COLO829 (cell line): ENCODE data around the gene BSPRY.

Source experiments
- DNase-seq: peaks from one replicate; pipeline ENCODE4 v3.0.0; 2012; ENCODE audit warnings: low spot score

BSPRY gene

GRCh38 chr9:113349445-113350094 lies at the start of gene BSPRY:
TSS of gene BSPRY (plus strand) at chr9:113349541. CDS start at chr9:113349580, 39 bp downstream.
- no peak for DNase-seq

DNA sequence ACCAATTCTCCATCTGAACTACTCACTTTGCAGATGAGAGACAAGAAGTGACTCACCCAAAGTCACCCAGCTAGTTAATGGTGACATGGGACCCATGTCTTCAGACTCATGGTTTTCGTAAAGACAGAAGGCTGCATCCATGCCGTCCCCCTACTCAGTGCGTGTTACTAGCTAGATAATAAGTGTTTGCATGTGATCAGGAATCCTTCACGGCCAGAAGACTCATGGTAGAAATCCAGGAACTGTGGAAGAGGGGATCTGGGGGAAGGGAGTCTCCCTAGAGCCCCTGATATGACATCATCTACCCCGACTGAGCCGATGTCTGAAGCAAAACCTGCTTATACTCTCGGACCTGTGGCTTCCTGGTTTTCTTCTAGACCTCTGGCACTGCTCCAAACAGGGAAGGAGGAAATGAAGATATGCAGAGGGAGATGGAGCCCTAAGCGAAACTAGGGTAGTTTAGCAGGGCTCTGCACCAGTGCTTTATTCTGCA lies 49.5 kb upstream of the BSPRY start:
- DNase-seq, result no peak

DNA sequence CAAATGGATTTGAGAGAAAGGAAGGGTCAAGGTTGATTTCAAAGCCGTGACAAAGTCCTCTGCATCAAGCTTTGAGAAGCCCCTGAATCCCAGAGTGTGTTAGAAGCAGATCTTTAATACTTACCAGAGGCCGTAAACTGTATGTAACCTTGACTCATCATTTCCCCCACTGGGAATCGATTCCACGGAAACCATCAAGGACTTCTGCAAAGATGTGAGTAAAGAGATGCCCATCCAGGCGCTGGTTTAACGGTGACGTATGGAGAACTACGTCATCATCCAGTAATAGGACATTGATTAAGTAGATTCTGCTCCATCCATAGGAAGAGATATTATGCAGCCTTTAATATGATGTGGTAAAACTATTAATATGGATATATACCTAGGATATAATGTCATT lies 47.8 kb upstream of the BSPRY start:
- no peak for DNase-seq

- no peak for DNase-seq
Measured at GRCh38 chr9:113302792-113303418, 46.4 kb upstream of the BSPRY start, which contains the start of gene RNF183. TSS of gene RNF183 (minus strand) at chr9:113303376. CDS start at chr9:113298184, 5,192 bp downstream.

DNA sequence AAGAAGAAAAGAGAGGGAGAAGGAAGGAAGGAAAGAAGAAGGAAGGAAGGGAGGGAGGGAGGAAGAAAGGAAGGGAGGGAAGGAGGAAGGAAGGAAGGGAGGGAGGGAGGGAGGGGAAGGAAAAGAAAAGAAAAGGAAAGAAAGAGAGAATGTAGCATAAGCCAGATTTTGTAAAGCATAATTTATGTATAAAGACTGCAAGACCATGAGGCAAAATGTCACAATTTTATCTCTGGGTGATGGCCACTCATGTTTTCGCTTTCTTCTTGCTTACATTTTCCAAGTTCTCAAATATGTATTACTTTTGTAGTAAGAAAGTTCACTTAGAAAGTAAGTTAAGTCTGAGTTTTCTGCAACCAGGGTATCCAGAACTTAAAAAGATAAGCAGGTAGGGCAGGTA lies 42.8 kb upstream of the BSPRY start:
- no peak for DNase-seq

GRCh38 chr9:113307396-113307975 lies 41.9 kb upstream of the BSPRY start:
- no peak for DNase-seq

DNA sequence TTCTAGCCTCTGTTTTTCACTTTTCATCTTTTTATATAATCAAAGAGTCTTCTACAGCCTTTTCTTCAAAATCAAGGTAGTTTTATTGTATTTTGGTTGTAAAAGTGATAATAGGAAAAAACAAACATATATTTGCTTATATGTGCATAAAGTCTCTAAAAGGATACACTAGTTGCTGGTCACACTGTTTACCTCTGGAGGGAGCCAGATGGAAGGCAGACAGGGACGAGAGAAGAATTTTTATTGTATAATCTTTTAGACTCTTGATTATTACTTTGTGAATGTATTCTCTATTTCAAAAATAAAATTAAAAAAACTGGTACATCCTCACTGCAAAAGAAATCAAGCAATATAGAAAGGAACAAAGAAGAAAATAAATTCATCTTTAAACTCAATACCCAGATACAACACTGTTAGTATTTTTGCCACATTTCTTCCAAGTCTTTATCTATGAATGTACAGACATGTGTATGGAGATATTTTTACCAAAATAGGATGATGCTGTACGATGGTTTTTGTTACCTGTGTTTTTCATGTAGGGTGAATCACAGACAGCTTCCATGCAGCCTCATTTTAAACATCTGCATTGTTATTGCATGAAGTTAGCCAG lies 40.0 kb upstream of the BSPRY start:
- peak; percentile 53 for DNase-seq

DNA sequence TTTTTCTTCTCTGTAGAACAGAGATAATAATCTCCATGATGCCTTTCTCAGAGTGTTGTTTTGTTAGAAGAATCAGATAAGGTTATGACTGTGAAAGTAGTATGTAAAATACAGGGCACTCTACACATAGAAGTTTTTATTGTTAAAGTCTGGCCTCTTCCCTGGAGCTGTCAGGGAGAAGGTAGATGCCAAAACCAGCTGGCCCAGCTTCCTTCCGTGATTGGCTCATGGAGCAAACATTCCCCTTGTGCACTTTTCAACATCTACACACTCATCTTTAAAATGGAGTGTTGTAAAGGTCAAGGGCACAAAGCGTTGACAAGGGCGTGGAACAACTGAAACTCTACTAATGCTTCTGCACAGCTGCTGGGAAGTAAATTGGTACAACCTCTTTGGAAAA lies 38.8 kb upstream of the BSPRY start:
- peak; percentile 6 for DNase-seq

DNA sequence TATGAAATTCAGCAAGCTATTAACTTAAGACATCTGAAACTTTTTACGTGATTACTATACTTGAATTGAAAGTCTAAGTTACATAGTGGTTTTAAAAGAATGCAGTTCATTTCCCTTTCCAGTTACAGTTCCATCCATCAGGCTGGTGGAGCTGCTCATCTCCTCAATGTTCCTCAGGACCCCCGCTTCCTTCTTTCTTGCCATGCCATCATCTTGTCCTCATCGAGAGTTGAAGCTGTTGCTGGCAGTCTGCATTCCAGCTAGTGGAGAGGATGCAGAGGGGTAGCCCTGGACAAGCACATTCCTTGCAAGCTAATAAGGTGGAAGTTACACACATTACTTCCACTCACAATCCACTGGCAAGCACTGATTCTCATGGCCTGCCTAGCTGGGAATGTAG lies 37.4 kb upstream of the BSPRY start:
- DNase-seq, result no peak

GRCh38 chr9:113313261-113313660 lies 36.1 kb upstream of the BSPRY start:
- DNase-seq, result no peak

GRCh38 chr9:113315231-113315630 lies 34.1 kb upstream of the BSPRY start:
- no peak for DNase-seq

GRCh38 chr9:113316030-113316429 lies 33.3 kb upstream of the BSPRY start:
- no peak for DNase-seq

DNA sequence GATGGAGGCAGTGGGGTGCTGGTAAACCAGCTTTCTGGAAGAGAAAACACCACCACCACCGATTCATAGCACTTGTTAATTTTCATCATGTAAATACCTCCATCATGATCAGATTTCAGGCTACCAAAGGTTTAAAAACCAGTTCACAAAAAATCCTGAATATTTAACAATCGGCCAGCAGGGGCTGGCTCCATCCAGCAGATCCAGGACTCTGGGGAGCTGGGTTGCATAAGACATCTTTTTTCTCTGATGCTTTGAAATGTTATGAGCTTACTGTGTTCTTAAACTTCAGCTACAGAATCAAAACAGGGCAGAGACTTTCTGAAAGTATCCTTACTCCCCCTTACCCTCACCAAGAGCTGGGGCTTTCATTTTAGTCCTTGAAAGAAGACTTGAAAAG lies 31.6 kb upstream of the BSPRY start:
- DNase-seq, result no peak

- DNase-seq, result no peak
Measured at GRCh38 chr9:113319054-113319453, 30.3 kb upstream of the BSPRY start.

GRCh38 chr9:113320051-113320450 lies 29.3 kb upstream of the BSPRY start:
- no peak for DNase-seq

DNA sequence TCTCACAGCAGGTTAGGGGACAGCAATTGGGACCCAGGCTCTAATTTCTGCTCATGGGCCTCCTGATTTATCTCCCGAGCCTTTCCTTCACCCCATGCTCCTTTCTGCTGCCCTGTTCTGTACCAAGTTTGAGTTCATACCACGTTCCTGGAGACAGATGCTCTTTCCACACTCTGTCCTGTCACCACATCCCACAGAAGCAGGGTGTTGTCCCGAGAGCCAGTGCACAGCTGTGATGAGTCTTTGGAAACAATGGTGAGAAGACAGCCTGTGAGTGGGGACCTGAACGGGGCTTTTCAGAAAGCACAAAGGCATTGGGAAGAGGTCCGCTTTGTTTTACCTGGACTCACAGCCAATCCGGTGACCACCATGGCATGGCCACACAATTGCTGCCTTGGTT lies 26.7 kb upstream of the BSPRY start:
- no peak for DNase-seq

DNA sequence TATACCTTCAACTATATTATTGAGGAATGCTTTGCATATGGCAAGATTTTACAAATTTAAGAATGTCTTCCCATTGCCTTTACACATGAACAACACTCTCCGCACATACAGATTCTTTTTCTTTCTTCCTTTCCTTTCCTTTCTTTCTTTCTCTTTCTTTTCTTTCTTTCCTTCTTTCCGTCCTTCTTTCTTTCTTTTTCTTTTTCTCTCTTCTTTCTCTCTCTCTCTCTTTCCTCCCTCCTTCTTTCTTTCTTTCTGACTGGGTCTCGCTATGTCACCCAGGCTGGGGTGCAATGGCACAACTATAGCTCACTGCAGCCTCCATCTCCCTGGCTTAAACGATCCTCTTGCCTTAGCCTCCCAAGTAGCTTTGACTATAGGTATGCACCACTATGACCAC lies 23.1 kb upstream of the BSPRY start:
- DNase-seq, result no peak

GRCh38 chr9:113328045-113328782 lies 21.1 kb upstream of the BSPRY start:
- DNase-seq, result no peak

- DNase-seq, result no peak
Measured at GRCh38 chr9:113331780-113332179, 17.6 kb upstream of the BSPRY start.

DNA sequence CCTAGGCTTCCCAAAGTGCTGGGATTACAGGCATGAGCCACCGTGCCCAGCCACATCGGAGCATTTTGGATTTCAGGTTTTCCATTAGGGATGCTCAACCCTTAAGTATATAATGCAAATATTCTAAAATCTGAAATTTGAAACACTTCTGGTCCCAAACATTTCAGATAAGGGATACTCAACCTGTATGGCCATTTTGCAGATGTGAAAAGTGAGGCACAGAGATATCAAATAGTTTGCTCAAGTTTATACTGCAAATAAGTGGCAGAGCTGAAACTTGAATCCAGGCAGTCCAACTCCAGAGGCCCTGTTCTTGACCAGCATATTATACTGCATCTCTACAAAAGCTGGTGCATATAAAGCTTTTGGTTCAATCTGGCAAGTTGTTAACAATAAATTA lies 11.6 kb upstream of the BSPRY start:
- DNase-seq, result no peak

- DNase-seq, result peak; percentile 85
Measured at GRCh38 chr9:113340011-113340699, 9.2 kb upstream of the BSPRY start, which contains the start of gene WDR31. TSS of gene WDR31 (minus strand) at chr9:113340275. CDS start at chr9:113332022, 8,253 bp downstream.
